ENCODE measurements around the gene TLR3.

Gene TLR3

GRCh38 chr4:186081202-186081807 is 12.3 kb downstream of the TLR3 start:
- TF ChIP-seq, protein P1, sequence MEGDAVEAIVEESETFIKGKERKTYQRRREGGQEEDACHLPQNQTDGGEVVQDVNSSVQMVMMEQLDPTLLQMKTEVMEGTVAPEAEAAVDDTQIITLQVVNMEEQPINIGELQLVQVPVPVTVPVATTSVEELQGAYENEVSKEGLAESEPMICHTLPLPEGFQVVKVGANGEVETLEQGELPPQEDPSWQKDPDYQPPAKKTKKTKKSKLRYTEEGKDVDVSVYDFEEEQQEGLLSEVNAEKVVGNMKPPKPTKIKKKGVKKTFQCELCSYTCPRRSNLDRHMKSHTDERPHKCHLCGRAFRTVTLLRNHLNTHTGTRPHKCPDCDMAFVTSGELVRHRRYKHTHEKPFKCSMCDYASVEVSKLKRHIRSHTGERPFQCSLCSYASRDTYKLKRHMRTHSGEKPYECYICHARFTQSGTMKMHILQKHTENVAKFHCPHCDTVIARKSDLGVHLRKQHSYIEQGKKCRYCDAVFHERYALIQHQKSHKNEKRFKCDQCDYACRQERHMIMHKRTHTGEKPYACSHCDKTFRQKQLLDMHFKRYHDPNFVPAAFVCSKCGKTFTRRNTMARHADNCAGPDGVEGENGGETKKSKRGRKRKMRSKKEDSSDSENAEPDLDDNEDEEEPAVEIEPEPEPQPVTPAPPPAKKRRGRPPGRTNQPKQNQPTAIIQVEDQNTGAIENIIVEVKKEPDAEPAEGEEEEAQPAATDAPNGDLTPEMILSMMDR (IDR thresholded peaks at IDR 0.05), result no peak

GRCh38 chr4:186082221-186082620 is 13.3 kb downstream of the TLR3 start:
- TF ChIP-seq, protein P1 (IDR thresholded peaks at IDR 0.05), result no peak

GRCh38 chr4:186088523-186088922 is 19.6 kb downstream of the TLR3 start:
- TF ChIP-seq, protein P1 (IDR thresholded peaks at IDR 0.05), result no peak

- TF ChIP-seq, protein P1 (IDR thresholded peaks at IDR 0.05), result no peak
Measured at GRCh38 chr4:186092296-186092695, 23.3 kb downstream of the TLR3 start.

- TF ChIP-seq, protein P1 (IDR thresholded peaks at IDR 0.05), result no peak
Measured at GRCh38 chr4:186095406-186095805, 26.4 kb downstream of the TLR3 start.

DNA sequence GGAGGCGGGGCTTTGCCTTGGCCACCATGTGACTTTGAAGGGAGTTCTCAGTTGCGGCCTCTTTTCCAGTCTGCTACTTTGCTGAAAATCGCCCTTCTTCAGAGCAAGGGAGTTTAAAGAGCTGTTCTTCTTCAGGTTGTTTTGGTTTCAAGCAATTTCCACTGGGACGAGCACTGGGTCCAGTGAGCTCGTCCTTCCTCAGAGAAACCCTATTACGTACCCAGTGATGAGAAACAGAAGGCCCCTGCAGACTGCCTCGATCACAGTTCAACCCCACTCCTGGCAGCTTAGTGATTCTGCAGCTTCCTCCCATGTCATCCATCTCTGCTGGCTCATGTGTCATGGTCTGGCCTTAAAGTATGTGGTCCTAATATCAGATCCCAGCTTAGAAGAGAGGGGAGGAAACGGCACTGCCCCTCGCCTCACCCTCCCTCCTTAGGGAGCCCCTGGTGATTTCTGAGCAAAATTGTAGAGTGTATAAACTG is 27.8 kb downstream of the TLR3 start:
- TF ChIP-seq, protein P1 (IDR thresholded peaks at IDR 0.05), result no peak

DNA sequence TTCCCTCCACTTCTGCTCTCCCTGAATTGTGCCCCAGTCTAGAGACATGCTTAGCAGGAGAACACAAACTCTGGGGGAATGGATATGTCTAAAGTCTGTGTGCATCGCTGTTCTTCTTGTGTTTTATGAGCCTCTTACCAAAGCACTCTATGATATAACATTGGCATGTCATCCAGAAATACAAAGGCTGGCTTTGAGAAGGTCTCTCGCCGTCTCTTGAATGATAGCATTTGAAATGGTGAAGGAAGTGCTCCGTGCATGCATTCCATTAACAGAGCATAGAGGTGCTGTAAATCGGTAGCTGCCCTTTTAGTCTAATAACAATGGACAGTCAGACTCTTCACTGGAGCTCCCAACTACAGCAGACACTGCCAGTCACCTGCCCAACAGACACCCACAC is 28.4 kb downstream of the TLR3 start:
- TF ChIP-seq, protein P1 (IDR thresholded peaks at IDR 0.05), result no peak

- TF ChIP-seq, protein P1 (IDR thresholded peaks at IDR 0.05), result no peak
Measured at GRCh38 chr4:186102931-186103330, 34.0 kb downstream of the TLR3 start.

Data from LNCAP (cell line).